ENCODE results near the gene OPN1LW.

OPN1LW gene

GRCh38 chrX:154113729-154114128 lies 30.3 kb upstream of the OPN1LW start:
- POLR2A ChIA-PET = no interaction called here

DNA sequence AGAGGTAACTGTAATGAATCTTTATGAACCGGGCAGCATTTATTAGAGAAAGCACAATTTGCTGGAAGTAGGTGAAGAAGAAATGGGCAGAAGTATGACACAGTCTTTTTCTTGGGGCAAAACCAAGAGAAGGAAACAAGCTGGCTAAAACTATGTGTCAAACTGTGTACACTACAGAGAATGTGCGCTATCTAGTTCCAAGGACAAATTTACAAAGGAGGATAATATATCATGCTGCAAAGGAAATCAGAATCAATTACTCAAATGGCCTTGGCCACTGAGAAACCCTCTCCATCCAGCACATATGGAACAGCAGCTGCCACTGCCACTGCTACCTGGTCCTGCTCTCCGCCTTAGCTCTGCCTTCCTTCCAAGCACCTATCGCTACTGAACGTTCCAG lies 29.4 kb upstream of the OPN1LW start:
- ChIA-PET CTCF (no interaction called here), POLR2A (no interaction called here)
- no peak for TF ChIP-seq CTCF (IDR thresholded peaks at IDR 0.05; ENCODE audit: control extremely low read depth, extremely low read depth, low read depth, missing control alignments)
- no peak for DNase-seq (ENCODE audit: extremely low spot score)

More at GRCh38 chrX:154113729-154114128, 30.3 kb upstream of the OPN1LW start:
- CTCF ChIA-PET = no interaction called here
- TF ChIP-seq CTCF (IDR thresholded peaks at IDR 0.05; ENCODE audit: control extremely low read depth, extremely low read depth, low read depth, missing control alignments) = no peak
- DNase-seq (ENCODE audit: extremely low spot score) = no peak

DNA sequence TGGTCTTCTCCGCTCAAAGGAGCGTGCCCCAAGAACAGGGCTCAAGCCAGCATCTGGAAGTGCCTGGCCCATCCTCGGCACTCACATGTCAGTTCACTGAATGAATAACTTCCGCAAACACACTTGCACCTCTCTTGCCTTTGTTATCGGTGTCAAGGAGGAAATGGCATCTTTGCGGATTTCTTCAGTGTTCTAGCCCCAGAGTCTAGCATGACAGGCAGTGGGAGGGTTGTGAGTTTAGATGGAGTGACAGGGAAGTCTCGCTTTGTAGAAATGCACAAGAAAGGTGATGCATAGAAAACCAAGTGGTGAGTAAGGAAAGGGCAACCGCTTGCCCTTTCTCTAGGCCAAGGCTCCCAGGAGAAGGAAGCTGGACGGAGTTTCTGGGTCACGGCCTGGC lies 29.0 kb upstream of the OPN1LW start:
- POLR2A ChIA-PET = no interaction called here
- DNase-seq (ENCODE audit: extremely low spot score) = no peak
- TF ChIP-seq CTCF (IDR thresholded peaks at IDR 0.05; ENCODE audit: control extremely low read depth, extremely low read depth, low read depth, missing control alignments) = no peak
- CTCF ChIA-PET = no interaction called here

DNA sequence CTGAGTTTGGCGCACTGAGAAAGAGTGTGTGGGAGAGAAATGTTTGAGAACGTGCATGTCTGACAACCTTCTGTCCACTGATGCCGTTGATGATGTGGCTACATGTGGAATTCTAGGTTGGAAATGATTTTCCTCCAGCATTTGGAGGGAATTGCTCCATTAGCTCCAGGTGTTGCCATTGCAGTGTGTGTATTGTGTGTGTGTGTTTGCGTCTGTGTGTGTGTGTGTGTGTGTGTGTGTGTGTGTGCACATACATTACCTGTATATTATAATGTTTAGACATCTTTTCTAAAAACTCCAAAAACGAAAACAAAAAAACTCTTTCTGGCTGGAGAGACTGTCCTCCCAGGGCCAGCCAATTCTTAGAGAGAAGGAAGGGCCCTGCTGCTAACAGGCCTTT lies 28.3 kb upstream of the OPN1LW start:
- POLR2A ChIA-PET = no interaction called here
- CTCF ChIA-PET = no interaction called here
- TF ChIP-seq CTCF (IDR thresholded peaks at IDR 0.05; ENCODE audit: control extremely low read depth, extremely low read depth, low read depth, missing control alignments) = no peak
- DNase-seq (ENCODE audit: extremely low spot score) = no peak

GRCh38 chrX:154116426-154117211 lies 27.4 kb upstream of the OPN1LW start:
- no peak for DNase-seq (ENCODE audit: extremely low spot score)
- ChIA-PET CTCF (no interaction called here), POLR2A (no interaction called here)
- TF ChIP-seq CTCF (IDR thresholded peaks at IDR 0.05; ENCODE audit: control extremely low read depth, extremely low read depth, low read depth, missing control alignments) = no peak

DNA sequence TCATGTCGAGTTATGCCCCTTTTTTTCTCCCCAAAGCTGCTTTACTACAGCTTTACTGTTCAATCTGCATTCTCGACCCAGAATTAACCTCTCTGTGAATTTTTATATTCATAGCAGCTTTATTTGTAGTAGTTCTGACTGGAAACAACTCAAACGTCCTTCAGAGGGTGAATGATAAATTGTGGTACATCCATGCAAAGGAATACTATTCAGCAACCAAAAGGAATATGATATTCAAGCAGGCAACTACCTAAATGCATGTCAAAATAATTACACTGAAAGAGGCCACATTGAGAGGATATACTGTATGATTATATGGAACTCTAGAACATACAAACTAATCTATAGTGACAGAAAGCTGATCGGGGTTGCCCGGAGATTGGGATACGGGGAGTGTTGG lies 26.5 kb upstream of the OPN1LW start:
- no peak for TF ChIP-seq CTCF (IDR thresholded peaks at IDR 0.05; ENCODE audit: control extremely low read depth, extremely low read depth, low read depth, missing control alignments)
- ChIA-PET POLR2A (no interaction called here), CTCF (interaction anchor here (1.5 kb wide), 1 partner anchor 19 kb away, joined by 3 read pairs; no protein-coding TSS in a partner anchor)
- DNase-seq (ENCODE audit: extremely low spot score) = no peak
